Pancreas (tissue), 10 donors: ENCODE results near the gene USP34. TPM values are rescaled to one million over a fixed set of nuclear protein-coding genes. Genes with fewer than 3 reads are reported as not detected.
A peak's percentile ranks its signal among the peaks of the same experiment; 100 is the strongest.

Source experiments
- ATAC-seq, 4 donors: fragments of 200-7000 bp; cut with Tn5 transposase; one replicate each; pipeline versions ENCODE4 v1.8.0 to v1.9.1; 2020; ENCODE audit warnings: mild to moderate bottlenecking in 4 of 4, moderate library complexity in 4 of 4
- DNase-seq, 6 donors: peaks; one replicate each; pipeline ENCODE4 v3.0.0-alpha.2; 2020
- FAIRE-seq: peaks from 2 replicates; lab custom pipeline; 2012; peaks lifted over from hg19 to GRCh38; lab: Jason Lieb, UNC
- H3K27ac ChIP-seq, 4 donors: fragments of 200-600 bp; sonication (generic); 1 replicate in 3 of 4; 2 replicates in 1 of 4; pipeline versions ENCODE4 v1.5.0 to v1.8.0; 2020
- H3K27me3 ChIP-seq, 4 donors: fragments of 200-600 bp; one replicate each; pipeline ENCODE4 v1.8.0; 2021
- H3K36me3 ChIP-seq, 3 donors: fragments of 200-600 bp; sonication (generic) in 1 of 3; one replicate each; pipeline versions ENCODE4 v1.5.0 to v1.8.0; 2020 to 2021
- H3K4me1 ChIP-seq, 3 donors: fragments of 200-600 bp; one replicate each; pipeline ENCODE4 v1.8.0; 2021
- H3K4me3 ChIP-seq, 4 donors: fragments of 200-600 bp; sonication (generic) in 2 of 4; one replicate each; pipeline versions ENCODE4 v1.5.0 to v1.8.0; 2020 to 2021
- H3K9me3 ChIP-seq, 4 donors: fragments of 200-600 bp; one replicate each; pipeline ENCODE4 v1.8.0; 2021
- CTCF ChIP-seq, 4 donors: fragments of 200-600 bp; sonication (generic) in 3 of 4; IDR thresholded peaks; one replicate each; pipeline versions ENCODE4 v1.5.0 to v1.8.0; 2021; ENCODE audit warnings: antibody characterized with exemption in 4 of 4
- WGBS, 2 donors: extraction: QIAGEN DNeasy Blood & Tissue Kit; methylation state at CpG; one replicate each; pipeline ENCODE4 v1.1.7; 2013; 5-methylcytosine and 5-hydroxymethylcytosine counted together
- intact Hi-C, 3 donors: fragments of 100-400 bp; cut with DNase I; formaldehyde crosslinking; loops; one replicate each; pipeline versions ENCODE4 v1.11.1 to v1.14.2; 2022
- polyA plus RNA-seq, 2 donors: library from polyadenylated mRNA; stranded (reverse); fragments of 200-250 nt; gene quantifications; one replicate each; pipeline ENCODE4 v1.2.3, GENCODE V29; 2013
- total RNA-seq, 6 donors: library from RNA; stranded (reverse); fragmentation: NEBNext Ultra II Directional in 4 of 6; extraction: Animal tissue kit (Norgen Biotek cat#: 25700) in 4 of 6; gene quantifications; one replicate each; pipeline versions ENCODE4 v1.2.1 to v1.2.4, GENCODE V29; 2021 to 2023
- donor health status: healthy with polysubstance abuse.
- donor health status: DM: no; HTN: no; CAD: no; lungs with moderate emphysema.
- donor health status: DM: no; HTN: no; CAD: no.
- donor health status: control.
- donor health status: control.
- donor health status: Bipolar disorder and iron deficiency.
- donor health status: DM: yes; HTN: yes; CAD: no.
- donor health status: DM: no; HTN: no; CAD: no.
- donor health status: DM: no; HTN: no; CAD: no.
- donor health status: DM: yes; HTN: yes; CAD: no.

The USP34 gene
- total and polyA plus RNA-seq, 8 donors: 30.0 to 58.9 (median 45.1) TPM

- Histone ChIP-seq H3K36me3 (no peaks in the 10 kb centered on the region), H3K4me1 (peaks cover 0 to 7% (median 4%) of the 10 kb centered on the region in 3 donors), H3K4me3 (peak overlapping the region in 1 of 4 donors; percentile 63), H3K27ac (no peak overlapping the region), H3K9me3 (no peaks in the 10 kb centered on the region), H3K27me3 (no peaks in the 10 kb centered on the region)
- no peak for FAIRE-seq
- 98 to 100% methylated on average over 2 of the region's 2 CpGs for WGBS, 2 donors
- DNase-seq: no peak
- no peak for ATAC-seq
- no peak for TF ChIP-seq CTCF (IDR thresholded peaks at IDR 0.05)
- intact Hi-C loops: no loop called here
Measured at GRCh38 chr2:61145990-61146389, 324.9 kb downstream of the USP34 start.

DNA sequence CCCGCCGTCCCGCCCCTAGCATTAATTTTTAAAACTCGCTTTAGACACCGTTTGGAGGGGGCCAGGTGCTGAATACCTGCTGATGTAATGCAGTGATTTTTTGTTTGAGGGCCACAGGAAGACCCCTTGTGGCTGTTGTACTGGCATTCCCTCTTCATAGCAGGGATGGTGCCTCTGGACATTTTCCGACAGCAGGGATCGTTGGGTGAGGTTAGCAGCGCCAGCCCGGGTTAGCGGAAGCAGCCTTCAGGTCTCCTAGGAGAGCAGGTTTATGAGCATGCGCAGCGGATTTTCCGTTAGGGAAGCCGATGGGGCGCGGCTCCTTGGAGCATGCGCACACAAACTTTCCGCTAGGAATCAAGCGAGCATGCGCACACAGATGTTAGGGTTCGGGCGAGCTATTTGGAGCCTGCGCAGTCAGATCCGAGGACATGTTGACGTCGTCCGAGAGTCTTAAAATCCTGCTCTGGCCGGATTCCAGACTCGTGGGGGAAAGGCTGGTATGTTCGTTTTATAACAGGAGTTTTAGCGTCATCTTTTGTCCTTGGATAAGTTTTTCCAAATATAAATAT is 326.1 kb downstream of the USP34 start:
- peak overlapping the region; percentile 39 to 80 (median 58) for H3K27ac ChIP-seq
- no peaks in the 10 kb centered on the region for H3K9me3 ChIP-seq
- FAIRE-seq (peak; percentile 91), ATAC-seq (peak; percentile 97 to 100 (median 99)), DNase-seq (peak; percentile 96 to 99 (median 97))
- peak overlapping the region; percentile 33 to 63 (median 54) for H3K4me3 ChIP-seq
- H3K27me3 ChIP-seq: no peaks in the 10 kb centered on the region
- intact Hi-C loops: no loop called here
- no peak for TF ChIP-seq CTCF (IDR thresholded peaks at IDR 0.05)
- H3K36me3 ChIP-seq: no peaks in the 10 kb centered on the region
- H3K4me1 ChIP-seq: peaks cover 0 to 7% (median 4%) of the 10 kb centered on the region in 3 donors
- WGBS, 2 donors: 2 to 6% methylated on average over 31 of the region's 31 CpGs

DNA sequence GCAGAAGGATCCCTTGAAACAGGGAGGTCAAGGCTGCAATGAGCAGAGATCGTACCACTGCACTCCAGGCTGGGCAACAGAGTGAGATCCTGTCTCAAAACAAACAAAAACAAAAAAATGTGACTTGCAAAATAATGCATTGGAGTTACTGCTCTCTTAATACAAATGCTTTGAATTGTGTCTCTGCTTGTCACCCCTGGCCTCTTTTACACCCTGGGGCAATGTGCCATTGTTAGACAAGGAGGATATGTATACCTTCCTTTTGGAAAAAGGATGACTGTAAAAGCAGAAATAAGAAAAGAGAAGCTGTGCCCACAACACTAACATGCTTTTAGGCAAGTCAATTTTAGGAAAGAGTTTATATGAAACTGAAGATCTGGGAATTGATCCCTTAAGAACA is 329.7 kb downstream of the USP34 start:
- H3K9me3 ChIP-seq: no peaks in the 10 kb centered on the region
- 82 to 87% methylated on average over 1 of the region's 1 CpG for WGBS, 2 donors
- H3K27ac ChIP-seq: no peak overlapping the region
- DNase-seq (no peak), FAIRE-seq (no peak), ATAC-seq (no peak)
- no peak overlapping the region for H3K4me3 ChIP-seq
- H3K36me3 ChIP-seq: no peaks in the 10 kb centered on the region
- H3K27me3 ChIP-seq: no peaks in the 10 kb centered on the region
- TF ChIP-seq CTCF (IDR thresholded peaks at IDR 0.05): no peak
- intact Hi-C loops: no loop called here
- H3K4me1 ChIP-seq: peaks cover 0 to 7% (median 4%) of the 10 kb centered on the region in 3 donors

DNA sequence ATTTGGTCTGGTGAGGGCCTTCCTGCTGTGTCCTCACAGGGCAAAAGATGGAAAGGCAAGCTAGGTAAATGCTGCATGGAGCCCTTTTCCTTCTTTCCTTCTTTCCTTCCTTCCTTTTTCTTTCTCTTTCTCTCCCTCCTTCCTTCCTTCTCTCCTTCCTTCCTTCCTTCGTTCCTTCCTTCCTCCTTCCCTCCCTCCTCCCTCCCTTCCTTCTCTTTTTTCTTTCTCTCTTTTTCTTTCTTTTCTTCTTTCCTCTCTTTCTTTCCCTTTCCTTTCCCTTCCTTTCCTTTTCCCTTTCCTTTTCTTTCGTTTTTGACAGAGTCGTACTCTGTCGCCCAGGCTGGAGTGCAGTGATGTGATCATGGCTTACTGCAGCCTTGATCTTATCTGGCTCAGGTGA is 332.0 kb downstream of the USP34 start:
- DNase-seq (no peak), ATAC-seq (no peak), FAIRE-seq (no peak)
- Histone ChIP-seq H3K36me3 (no peaks in the 10 kb centered on the region), H3K4me3 (no peak overlapping the region), H3K4me1 (no peaks in the 10 kb centered on the region), H3K27me3 (no peaks in the 10 kb centered on the region), H3K9me3 (no peaks in the 10 kb centered on the region), H3K27ac (no peak overlapping the region)
- intact Hi-C loops: no loop called here
- 77 to 89% methylated on average over 4 of the region's 4 CpGs for WGBS, 2 donors
- no peak for TF ChIP-seq CTCF (IDR thresholded peaks at IDR 0.05)

Other genes starting within 250 kb of the USP34 start
- 10 to 100 TPM; 22.7 to 71.3 (median 38.0) TPM for gene XPO1, start 67.3 kb upstream of the USP34 start, total RNA-seq
- gene XPO1, start 67.3 kb upstream of the USP34 start, polyA plus RNA-seq: 10 to 100 TPM; 39.4 to 55.1 TPM